ENCODE measurements around the gene SFMBT1.
"Not testable (repeated sequence)": the region's sequence is repeated elsewhere in the genome, so short reads cannot be mapped to it uniquely, and the experiment has no call there.

SFMBT1 gene

GRCh38 chr3:53038679-53039375 lies 7.0 kb downstream of the SFMBT1 start:
- no peak for DNase-seq (ENCODE audit: low spot score)

GRCh38 chr3:53035825-53036619 lies 9.9 kb downstream of the SFMBT1 start:
- no peak for DNase-seq (ENCODE audit: low spot score)

- DNase-seq (ENCODE audit: low spot score): not testable (repeated sequence)
Measured at GRCh38 chr3:53035018-53035417, 10.9 kb downstream of the SFMBT1 start.

GRCh38 chr3:53034411-53034810 lies 11.5 kb downstream of the SFMBT1 start:
- not testable (repeated sequence) for DNase-seq (ENCODE audit: low spot score)

GRCh38 chr3:53032609-53033008 lies 13.3 kb downstream of the SFMBT1 start:
- DNase-seq (ENCODE audit: low spot score): no peak

- DNase-seq (ENCODE audit: low spot score): no peak
Measured at GRCh38 chr3:53030619-53031449, 15.0 kb downstream of the SFMBT1 start.

- no peak for DNase-seq (ENCODE audit: low spot score)
Measured at GRCh38 chr3:53028641-53029040, 17.2 kb downstream of the SFMBT1 start.

GRCh38 chr3:53027254-53027844 lies 18.5 kb downstream of the SFMBT1 start:
- DNase-seq (ENCODE audit: low spot score): no peak

- DNase-seq (ENCODE audit: low spot score): no peak
Measured at GRCh38 chr3:53026382-53027162, 19.3 kb downstream of the SFMBT1 start.

GRCh38 chr3:53024315-53024714 lies 21.6 kb downstream of the SFMBT1 start:
- DNase-seq (ENCODE audit: low spot score): no peak

- DNase-seq (ENCODE audit: low spot score): no peak
Measured at GRCh38 chr3:53023072-53023823, 22.6 kb downstream of the SFMBT1 start.

- DNase-seq (ENCODE audit: low spot score): no peak
Measured at GRCh38 chr3:53022647-53023046, 23.2 kb downstream of the SFMBT1 start.

- no peak for DNase-seq (ENCODE audit: low spot score)
Measured at GRCh38 chr3:53016236-53016635, 29.6 kb downstream of the SFMBT1 start.

- no peak for DNase-seq (ENCODE audit: low spot score)
Measured at GRCh38 chr3:53011324-53011723, 34.5 kb downstream of the SFMBT1 start.

GRCh38 chr3:53009826-53010539 lies 35.9 kb downstream of the SFMBT1 start:
- no peak for DNase-seq (ENCODE audit: low spot score)

- DNase-seq (ENCODE audit: low spot score): no peak
Measured at GRCh38 chr3:53008932-53009331, 36.9 kb downstream of the SFMBT1 start.

GRCh38 chr3:53005854-53006513 lies 39.9 kb downstream of the SFMBT1 start:
- no peak for DNase-seq (ENCODE audit: low spot score)

- no peak for DNase-seq (ENCODE audit: low spot score)
Measured at GRCh38 chr3:53005338-53005737, 40.5 kb downstream of the SFMBT1 start.

GRCh38 chr3:53003320-53003719 lies 42.6 kb downstream of the SFMBT1 start:
- DNase-seq (ENCODE audit: low spot score): no peak
